NCI-H187 (cell line): ENCODE data around the gene LRRC8D.

ENCODE experiments used
- DNase-seq, 2 experiments: peaks; one replicate each; lab custom pipeline; 2025; lab: John Stamatoyannopoulos, UW

Gene LRRC8D

DNA sequence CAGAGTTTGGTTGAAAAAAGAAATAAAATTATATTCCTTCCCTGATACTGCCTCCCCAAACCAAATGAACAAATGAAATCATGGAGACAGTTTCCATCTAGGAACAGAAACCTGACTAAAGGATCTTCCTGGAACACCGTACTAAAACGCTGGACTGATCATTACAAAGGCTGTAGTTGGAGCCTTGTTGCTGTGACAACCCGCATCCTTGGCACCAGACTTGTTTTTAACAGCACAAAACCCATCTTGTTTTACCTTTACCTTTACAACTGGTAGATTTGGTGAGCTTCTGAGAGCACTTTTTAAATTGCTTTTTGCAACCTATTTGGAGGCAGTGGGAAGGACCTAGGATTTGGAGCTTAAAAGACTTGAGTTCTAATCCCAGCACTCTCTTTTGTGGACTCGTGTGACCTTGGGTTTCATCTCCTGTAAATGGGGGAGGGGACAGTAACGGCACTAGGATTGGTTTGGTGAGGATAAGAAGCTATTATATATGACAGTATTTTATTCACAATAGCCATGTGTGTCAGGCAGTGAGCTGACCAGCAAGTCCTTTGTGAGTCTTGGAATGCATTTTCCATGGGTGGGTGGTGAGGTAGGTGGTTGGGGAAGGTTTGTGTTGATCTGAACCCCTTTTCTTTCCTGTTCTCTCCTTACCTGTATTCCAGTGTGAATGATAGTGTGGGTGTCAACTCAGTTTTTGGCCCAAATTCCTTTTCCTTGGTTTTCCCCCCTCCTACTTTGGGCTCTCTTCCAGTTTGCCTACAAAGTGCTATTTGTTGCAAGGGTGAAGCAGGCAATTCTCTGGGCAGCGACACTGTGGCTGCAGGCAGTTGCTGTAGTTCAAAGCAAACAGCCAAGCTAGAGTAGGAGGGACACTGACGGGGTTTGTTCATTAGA lies 12.6 kb downstream of the LRRC8D start:
- no peak for DNase-seq

DNA sequence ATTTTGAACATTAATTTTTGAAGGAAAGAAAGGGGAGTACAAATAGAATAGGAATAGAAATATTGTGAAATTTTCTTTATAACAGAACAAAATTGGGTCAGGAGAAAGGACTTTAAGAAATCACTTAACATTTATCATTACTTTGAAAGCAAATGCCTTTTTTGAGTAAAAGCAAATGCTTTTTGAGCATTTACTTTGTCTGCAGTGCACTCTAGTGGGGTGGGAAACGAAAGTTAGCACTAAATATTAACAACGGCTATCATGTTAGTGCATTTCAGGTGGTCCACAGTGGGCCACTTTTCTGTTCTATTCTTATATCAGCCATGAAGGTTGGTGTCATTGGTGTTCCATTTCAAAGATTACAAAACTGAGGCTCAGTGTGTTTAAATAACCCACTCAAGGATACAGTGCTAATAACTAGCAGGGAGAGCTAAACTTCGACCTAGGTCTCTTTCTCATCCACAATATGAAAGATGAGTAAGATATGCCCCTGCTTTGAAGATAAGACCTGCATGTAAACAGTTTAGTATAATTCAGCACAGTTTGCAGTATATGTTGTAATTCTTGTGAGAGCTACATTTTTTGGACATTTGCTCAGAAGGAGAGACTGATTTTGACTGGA lies 13.4 kb downstream of the LRRC8D start:
- DNase-seq: no peak

DNA sequence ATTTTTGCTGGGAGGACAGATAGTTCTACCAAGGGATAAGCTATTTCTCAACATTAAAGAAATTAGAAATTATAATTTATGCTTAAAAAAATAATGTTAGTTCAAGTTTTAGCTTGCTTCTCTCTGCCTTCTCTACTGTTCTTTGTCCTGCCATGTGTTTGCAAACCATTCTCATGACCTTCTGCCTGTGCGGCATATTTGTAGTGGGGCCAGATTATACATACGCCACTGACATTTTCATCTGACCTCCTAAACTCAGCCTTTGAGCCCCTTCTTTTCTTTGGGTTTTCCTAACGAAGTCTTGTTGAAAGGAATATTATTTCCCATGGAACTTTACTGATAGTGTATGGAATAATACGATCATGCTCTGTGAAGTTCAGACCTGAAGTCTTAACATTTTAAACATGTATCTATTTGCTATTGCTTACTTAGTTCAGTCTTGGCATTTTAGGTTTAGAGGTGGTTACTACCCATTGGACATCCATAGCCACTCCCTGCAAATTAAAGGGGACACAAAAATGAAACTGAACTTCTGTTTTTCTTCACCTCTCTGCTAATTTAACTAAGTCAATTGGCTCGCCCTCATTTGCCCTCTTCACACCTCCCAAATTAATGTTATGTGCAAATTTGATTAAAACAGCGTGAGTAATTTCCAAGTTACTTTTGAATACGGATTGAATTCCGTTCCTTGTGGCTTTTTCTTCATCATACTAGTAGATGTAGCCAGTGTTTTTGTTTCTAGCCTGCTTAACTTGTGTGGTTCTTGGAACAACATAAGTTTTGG lies 15.6 kb downstream of the LRRC8D start:
- DNase-seq: no peak

DNA sequence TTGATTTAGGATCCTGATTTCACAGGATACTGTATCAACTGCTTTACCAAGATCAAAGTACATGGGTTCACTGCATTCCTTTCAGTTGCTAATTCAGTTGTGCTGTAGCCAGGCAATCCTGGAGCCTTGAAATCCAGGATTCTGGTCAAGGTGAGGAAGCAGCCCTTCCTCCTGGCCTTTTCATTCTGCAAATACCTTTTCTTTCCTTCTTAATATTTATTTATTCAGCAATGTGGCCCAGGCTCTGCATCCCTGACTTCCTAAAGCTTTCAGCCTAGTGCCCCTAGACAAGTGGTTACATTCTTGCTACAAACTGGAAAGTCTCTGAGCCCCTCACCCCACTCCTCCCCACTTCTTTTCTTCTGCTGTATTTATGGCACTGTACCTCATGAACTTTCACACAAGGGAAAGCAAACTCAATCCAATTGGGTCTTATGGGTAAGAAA lies 16.2 kb downstream of the LRRC8D start:
- no peak for DNase-seq

DNA sequence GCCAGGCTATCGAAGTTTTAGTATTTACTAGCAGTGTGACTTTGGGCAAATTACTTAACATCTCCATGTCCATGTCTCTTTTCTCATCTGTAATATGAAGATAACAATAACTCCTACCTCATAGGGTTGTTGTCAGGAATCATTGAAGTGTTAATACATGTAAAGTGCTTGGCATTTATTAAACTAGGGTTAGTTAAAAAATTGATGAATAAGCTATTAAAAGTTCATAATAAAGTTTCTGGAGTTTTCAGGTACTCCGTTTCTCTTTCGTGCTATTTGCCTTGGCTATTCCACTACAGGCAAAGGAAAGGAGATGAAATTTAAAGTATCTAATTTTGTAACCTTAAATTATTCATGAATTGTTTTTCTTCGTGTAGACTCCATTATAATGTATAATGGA lies 16.7 kb downstream of the LRRC8D start:
- no peak for DNase-seq

DNA sequence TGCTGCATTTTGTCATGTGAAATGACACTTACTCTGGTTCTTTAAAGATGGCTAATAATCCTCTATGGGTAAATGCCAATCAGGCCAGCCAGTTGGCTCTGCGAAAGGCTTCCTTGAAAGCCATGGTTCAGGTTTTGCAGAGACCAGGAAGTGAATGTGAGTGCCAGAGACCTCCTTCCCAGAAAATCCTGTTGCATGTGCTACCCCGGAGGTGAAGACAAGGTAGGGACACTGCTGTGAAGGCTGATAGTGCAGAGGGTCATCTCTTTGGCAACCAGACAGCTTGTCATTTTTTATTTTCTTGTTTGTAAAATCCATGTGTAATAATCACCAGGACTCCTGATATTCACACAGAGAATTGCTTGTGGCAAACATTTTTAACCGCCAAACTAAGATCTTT lies 18.7 kb downstream of the LRRC8D start:
- no peak for DNase-seq

DNA sequence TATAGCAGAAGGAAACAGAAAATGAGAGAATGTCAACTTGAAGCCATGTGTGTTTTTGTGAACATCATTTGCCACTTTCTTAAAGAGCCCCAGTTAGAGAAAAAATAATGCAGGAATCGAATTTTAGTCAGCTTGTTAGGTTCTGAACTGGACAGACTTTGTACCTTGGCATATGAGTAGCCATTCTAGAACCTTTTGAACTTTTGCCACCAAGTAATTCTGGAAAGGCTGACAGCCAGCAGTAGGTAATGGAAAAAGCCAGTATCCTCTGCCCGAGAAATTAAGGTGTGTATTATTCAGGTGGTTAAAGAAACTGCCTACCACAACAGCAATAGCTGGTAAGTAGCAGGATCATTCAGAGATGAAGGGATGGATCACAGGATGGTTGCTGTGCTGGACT lies 20.7 kb downstream of the LRRC8D start:
- no peak for DNase-seq

DNA sequence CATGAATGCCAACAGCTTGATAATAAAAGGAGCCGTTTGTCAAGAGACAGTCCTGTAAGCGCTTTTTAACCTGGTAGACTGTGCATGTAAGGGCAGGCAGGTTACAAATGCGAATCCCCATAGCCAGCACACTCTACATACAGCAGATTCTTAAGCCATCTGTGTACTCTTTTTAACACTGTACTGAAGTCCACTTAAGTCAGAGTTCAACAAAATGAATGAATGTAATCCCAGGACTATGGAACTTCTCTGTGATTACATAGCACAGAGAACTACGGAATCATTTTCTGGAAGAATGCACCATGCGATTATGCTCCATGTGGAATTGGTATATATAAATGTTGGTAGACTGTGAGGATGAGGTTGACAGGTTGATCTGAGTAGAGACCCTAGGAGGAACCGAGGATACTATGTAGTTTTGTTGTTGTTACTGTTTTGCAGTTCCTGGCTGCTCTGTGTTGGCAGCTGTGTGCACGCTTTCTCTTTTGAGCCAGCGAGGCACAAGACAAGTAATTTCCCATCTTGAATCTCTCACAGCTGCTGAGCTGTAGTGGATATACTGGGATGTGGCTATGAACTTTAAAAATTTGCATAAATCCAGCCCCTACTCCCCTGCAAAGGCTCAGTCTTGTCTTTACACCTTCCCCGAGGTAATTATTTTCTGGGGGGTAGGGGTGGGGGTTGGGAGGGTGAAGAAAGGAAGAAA lies 21.9 kb downstream of the LRRC8D start:
- DNase-seq: peak in 1 of 2 experiments; percentile 56

DNA sequence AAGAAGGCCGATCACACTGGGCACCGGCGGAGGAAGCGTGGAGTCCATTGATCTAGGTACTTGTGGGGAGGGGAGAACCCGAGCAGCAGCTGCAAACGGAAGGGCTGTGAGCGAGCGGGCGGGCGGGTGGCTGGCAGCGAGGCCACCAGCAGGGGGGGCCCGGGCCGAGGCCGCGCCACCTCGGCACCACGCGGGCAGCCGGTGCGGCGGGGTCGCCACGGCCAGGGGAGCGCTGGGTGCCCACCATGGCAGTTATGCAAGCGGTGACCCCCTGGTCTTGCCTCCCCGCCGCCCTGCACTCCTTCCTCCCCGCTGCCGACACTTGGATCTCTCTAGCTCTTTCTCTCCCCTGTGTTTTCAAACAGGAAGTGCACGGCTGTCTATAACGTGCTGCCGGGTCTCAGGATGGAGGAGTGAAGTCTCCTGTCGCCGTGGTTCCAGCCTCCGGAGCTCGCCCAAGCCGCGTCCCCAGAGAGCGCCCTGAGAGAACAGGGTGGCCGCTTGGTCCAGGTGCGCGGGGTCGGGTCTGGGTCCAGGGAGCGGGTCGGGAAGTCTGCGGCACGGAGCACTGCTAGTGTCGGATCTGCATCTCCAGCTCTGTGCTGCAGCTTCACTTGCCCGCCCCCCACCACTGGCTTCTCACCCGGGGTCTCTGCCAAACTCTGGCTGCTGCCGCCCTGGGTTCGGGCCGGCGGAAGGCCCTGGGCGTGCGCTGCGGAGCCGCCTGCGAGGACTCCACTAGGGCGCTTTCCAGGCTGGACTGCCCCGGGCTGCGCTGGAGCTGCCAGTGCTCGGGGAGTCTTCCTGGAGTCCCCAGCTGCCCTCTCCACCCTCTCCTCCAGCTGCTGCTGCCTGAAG lies 22.7 kb downstream of the LRRC8D start:
- peak; percentile 54 to 56 for DNase-seq

DNA sequence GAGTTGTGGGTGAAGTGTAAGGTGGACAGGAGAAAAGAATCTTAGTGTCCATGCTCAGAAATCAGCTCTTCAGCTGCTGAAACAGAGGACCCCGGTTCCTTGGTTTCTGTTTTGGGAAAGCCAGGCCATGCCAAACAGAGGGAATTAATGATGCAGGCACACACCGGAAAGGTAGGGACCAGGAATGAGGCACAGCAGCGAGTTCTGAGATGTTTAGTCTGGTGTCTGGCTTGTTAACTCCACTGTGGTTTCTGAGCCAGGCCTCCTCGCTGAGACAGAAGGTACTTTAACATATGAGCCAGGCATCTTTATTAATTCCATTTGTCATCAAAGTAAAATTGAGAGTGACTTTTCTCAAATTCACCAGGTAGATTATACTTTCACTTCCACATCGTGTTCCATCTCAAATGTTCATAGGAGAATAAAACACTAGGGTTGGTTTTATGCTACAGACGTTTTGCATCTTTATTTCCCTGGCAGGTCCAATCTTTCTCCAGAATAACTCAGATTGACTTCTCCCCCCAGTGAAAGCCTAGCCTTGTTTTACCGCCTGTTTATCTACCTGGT lies 23.5 kb downstream of the LRRC8D start:
- no peak for DNase-seq

DNA sequence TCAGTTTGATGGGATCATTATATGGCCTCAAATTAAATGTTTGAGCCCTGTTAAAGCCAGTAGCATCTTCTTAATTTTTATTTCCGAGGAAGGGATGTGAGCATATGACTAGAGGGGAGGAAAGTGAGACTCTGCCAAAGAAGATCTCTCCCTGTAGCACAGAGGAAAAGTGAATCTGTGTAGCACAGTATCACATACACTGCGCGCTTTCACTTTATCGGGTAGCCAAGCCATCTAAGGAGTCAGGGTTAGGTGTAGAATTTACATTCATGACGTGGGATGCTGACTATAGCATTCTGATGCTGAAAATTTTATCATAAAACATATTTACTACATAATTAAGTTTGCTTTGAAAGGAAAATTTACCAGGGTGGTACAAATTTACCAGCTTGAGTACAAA lies 24.0 kb downstream of the LRRC8D start:
- DNase-seq: no peak

DNA sequence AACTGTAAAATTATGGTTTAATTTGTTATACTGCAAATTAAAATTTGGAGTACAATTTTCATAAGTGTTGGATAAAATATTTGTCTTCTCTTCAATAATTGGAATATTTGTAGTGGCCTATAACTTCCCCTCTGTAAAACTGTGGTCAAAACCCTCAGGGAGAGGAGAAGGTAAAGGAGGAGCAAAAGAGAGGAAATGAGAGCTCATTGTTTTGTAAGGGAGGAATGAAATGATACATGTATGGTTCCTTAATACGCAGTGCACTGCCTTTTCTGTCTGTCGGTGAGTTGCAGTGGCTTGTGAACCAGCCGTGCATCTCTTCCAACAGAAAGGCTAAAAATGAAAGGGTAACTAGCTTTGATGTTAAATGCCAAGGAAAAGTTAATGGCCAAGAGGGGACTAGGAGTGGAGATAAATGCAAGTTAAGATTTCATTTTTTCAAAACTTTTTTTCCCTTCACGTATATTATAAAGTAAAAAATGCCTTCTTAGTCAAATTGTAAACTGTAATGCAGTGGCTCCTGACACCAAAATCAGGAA lies 26.4 kb downstream of the LRRC8D start:
- no peak for DNase-seq

DNA sequence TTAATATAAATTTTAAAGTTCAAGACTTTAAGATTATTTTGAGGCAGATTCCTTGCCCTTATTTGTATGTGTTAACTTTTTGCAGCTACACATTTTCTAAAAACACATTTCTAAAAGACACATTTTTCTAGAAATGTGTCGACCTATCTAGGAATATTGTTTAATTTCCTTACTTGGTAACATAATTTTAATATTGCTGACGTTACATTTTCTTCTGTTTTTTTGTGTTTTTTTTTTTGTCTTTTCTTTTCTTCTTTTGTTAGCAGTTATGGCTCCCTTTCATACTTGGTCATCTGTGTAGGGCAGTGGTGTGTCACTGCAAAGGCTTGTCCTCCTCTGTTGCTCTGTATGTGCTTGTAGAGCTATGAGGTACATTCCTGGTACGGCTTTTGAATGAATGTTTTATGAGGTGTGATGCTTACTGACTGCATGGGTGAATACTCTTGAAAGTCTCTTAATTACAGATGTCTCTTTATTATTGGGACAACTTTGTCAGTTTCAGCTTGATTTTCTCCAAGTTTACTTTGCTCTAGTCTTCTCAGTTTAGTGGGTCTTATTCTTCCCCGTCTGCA lies 30.1 kb downstream of the LRRC8D start:
- DNase-seq: no peak

DNA sequence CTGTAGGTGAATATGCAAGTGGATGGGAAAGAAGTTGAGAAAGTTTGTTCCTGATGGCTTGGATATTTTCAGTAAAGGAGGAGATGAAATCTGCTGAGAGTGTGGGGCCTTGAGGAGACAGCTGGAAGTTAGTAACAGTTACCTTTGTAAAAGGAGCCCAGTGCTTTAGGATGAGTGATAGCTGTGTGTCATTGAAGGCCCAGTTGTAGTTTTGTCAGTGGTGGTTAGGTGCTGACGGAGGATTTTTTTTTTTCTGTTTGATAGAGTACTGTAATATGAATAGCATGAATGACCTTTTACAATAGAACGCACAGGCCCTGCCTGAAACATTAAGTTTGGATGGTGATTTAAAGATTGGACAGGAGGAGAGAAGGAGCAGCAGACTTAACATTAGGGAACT lies 33.3 kb downstream of the LRRC8D start:
- DNase-seq: no peak

DNA sequence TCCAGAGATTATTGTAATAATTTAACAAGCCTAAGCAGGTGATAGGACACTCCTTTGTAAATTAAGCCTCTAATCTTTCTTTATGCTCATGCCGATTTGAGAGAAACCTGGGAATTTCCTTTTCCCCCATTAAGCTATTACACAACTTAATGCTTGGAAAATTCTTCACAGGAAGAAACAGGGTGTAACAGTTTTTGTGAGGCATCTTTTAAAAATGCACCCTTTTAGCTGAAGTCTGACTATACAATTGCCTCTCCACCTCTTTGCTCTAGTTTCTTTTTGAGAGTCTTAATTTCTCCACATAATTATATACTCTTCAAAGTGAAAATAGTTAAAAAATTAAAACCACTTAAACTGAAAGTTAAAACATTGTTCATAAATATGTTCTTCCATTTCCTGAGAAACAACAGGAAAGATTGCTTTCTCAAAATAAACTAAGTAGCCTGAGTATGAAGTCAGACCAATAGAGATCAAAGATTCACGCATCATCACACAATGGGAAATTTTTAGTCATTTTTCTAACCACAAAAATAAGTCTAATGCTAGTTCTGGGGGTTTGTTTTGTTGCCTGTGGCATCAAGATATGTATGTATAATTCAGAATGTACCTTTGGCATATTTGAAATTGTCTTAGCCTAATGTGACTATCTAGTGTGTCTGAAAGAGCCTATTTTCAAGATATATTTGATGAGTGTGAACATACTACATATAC lies 34.7 kb downstream of the LRRC8D start:
- no peak for DNase-seq

DNA sequence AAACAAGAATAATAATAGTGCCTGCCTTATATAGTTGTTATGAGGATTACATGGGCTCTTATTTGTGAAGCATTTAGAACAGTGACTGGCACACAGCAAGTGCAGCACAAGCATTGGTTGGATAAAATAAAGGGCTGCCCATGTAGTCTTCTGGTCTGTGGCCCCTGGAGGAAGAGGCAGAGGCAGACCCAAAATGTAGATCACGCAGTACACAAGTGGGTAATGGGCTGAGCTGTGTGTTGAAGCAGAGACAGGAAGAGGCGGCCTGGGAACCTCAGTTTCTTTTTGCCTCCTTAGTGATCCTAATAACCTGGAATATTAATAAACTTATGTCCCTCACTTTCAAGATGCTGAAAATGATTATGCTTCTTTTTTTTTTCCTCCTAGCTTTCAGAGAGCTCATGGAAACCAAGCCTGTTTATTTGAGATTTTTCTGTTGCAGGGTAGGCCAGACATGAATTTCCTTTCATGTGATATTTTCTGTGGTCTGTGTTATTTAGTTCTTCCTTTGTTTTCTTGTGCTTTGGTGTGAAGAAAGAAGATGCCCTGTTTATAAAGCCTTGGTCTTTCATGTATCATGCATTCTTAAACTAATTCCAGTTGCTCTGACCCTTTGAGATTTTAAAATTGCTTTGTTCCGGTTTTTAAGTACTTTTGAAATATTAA lies 42.5 kb downstream of the LRRC8D start:
- DNase-seq: no peak

DNA sequence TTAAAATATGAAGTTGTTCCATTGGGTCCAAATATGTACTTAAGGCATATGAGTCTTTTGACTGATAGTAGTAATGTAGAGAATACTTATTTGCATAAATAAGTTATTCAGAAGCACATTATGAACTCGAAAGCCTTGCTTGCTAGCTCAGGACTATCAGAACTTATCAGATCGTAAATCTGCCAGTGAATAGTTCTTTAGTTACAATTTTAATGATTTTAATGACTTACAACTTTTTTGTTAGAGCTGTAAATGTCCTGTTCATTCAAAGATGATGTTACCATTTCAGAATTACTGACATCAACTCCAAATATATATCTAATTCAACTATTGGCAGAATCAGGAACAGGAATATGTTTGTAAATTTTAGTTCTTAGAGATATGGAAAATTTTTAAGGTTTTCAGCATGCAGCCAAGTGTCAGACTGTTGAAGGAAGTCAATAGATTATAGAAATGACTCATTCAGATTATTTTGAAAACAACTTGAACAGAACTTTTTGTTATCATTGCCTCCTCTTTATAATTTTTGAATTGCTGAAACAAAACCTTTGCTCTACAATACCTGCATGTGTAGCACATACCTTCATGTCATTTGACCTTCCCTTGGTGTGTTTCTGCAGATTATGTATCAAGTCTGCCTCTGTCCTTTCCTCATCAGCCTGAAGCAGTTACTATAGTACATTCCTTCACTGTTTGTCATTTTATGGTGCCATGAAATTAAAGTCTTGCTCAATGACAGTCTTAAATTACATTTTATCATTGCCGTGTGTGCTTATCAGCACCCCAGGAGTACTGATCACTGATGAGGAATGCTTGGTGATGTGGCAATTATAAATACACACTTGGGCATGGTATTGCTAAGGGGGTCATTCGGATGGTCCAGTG lies 44.9 kb downstream of the LRRC8D start:
- no peak for DNase-seq

DNA sequence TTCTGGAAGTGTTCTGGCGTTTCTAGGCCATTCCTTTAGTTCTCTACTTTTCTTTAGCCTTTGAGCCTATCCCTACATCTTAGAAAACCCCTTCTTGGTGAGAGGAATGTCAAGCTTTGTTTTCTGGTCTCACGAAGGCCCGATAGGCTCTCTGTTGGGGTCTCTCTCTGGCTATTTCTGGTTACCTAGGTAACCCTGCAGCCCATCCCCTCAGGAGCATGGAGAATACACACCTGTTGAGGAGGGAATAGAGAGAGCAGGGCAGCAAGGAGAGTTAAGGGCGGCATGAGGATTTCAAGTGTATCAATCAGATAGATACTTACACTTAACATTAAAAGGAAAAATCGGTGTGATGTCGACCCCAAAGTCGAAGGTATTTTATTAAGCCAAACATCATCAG lies 45.7 kb downstream of the LRRC8D start:
- no peak for DNase-seq
